Fibroblast of skin of back (primary cell): ENCODE results near the gene TMEM184A. TPM values are rescaled to one million over a fixed set of nuclear protein-coding genes. Genes with fewer than 3 reads are reported as not detected.

Experiments used
- DNase-seq: peaks from one replicate; pipeline ENCODE4 v3.0.0-alpha.2; 2013
- polyA plus RNA-seq, 2 experiments: library from polyadenylated mRNA; unstranded; fragments of 120-200 nt; gene quantifications; one replicate each; pipeline ENCODE4 v1.2.1, GENCODE V29; 2013; ENCODE audit not compliant: insufficient read length in 2 of 2

TMEM184A gene
- 1.3 TPM for polyA plus RNA-seq (2013, experiment 1 of 2; ENCODE audit: insufficient read length)
- polyA plus RNA-seq (2013, experiment 2 of 2; ENCODE audit: insufficient read length): 1.5 TPM

DNA sequence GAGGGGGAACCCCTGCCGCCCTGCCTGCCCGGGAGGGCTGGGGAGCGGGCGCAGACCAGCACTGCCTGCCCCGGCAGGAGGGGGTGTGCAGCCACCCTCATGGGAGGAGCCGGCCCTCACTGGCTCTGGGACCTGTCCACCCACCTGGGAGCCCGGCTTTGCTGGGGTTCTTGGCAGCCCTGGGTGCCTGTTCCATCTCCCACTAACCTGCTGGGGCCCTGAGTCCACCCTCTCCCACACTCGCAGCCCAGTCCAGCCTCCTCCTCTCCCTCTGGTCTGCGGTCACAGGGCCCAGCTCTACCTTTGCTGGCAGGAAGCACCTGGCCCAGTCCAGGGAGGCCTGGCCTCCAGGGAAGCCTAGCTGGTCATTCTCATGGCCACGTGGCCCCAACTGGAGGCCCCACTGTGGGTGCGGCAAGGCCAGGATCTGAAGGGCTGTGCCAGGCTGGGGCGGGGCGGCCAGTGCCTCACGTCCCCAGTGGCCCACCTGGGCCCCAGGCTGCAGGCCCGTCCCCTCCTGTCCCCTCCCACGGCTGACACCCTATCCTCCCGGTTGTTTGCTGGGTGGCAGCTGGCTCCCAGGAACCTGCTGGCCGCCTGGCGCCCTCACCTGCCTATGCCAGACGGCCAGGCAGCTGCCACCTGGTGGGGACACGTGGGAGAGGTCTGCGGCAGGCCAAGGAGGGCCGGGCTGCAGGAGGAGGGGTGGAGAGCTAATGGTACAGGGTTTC, at the start of gene TMEM184A:
TMEM184A (minus strand) TSS at position 393 of the 731 bp plus-strand sequence. CDS start 721 bp downstream, outside the sequence.
- no peak for DNase-seq

DNA sequence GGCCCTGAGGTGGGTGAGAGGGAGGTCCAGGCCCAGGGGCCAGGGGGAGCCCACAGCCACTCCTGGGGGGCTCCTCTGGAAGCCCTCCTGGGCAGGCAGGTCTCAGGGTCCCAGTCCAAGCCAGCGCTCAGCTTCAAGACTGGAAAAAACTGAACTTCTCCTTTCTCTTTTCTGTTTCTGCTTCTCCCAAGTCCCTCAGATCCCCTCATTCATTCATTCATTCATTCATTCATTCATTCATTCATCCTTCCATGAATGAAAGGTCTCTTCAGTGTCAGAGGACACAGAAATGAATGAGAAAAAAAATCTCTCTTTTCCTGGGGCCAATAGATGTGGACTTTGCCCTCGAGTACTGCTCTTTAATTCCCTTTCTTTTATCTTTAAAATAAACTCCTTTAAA, 48.4 kb upstream of the TMEM184A start:
- DNase-seq: no peak

GRCh38 chr7:1603346-1604225, 47.6 kb upstream of the TMEM184A start:
- no peak for DNase-seq

- no peak for DNase-seq
Measured at GRCh38 chr7:1602386-1602785, 46.4 kb upstream of the TMEM184A start.

GRCh38 chr7:1601956-1602355, 46.0 kb upstream of the TMEM184A start:
- no peak for DNase-seq

DNA sequence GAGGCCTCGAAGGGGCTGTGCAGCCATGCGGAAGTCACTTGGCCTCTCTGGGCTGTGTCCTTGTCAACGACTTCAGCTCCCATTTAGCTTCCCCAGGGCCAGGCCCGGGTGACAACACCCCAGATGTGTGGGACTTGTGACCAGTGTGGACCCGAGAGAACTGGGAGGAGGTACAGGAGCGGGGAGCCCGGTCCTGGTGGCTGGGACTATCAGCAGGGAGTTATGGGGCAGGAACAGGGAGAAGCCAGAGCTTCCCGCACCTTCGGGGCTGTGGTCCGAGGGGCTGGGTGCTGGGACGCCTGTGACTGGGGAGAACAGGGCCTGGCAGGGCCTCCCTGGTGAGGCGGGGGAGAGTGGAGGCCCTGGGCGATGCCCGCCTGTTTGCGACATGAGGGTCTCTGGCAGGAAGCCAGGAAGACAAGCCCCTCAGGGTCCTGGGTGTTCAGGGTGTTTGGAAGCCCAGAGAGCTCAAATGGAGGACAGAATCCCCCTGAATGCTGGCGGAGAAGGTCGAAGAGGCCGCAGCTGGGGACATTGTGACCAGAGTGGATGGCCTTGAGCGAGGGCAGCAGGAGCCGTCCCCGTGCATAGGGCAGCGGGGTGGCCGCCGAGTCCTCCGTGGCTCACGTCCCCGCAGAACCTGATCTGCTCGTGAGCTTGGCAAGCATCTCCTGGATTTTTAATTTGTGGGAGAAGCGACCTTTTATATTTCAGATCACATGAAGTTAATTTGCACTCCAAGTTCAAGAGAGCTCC, 43.8 kb upstream of the TMEM184A start:
- DNase-seq: no peak

DNA sequence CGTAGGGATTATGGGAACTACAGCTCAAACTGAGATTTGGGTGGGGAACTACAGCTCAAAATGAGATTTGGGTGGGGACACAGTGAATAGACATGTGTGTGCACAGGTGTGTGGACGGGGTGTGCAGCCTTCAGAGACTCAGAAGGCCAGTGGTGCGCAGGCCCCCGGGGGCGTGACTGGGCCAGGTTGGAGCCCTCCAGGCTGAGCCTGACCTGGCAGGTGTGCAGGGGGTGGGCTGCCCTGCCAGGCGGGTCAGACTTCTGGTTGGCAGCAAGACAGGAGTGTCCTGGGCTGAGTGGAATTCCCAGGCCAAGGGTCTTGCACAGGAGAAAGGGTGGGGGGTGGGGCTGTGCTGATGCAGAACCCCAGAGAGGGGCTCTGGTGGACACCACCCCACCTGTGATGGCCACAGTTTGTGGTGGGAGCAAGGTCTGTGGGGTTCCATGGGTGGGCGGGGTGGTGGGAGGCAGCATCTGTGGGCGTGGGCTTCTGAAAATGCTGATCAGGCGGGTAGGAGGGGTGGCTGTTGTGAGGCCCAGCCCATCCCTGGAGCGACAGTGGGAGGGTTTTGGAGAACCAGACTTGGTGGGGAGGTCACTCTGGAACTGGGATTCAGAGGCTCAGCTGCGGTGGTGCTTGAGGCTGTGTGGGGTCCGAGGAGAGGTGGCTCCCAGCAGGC, 43.1 kb upstream of the TMEM184A start:
- DNase-seq: no peak

- DNase-seq: no peak
Measured at GRCh38 chr7:1598286-1598685, 42.3 kb upstream of the TMEM184A start.

DNA sequence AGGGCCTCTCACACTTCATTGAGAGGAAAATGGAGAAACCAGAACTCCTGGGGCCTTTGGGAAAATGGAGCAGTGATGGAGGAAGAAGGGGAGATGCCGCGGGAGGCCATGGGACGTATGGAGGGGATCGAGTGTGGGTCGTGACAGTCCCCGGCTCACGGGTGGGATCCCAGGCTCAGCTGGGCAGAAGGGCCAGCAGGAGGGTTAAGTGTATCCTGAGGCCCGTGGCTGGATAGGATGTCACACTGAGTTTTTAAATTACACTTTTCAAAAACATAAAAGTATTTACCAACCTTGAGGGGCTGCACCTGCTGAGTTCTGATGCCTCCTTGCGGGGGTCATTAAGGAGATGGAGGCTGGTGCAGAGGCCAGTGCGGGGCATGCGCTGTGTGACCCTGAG, 41.8 kb upstream of the TMEM184A start:
- DNase-seq: no peak

DNA sequence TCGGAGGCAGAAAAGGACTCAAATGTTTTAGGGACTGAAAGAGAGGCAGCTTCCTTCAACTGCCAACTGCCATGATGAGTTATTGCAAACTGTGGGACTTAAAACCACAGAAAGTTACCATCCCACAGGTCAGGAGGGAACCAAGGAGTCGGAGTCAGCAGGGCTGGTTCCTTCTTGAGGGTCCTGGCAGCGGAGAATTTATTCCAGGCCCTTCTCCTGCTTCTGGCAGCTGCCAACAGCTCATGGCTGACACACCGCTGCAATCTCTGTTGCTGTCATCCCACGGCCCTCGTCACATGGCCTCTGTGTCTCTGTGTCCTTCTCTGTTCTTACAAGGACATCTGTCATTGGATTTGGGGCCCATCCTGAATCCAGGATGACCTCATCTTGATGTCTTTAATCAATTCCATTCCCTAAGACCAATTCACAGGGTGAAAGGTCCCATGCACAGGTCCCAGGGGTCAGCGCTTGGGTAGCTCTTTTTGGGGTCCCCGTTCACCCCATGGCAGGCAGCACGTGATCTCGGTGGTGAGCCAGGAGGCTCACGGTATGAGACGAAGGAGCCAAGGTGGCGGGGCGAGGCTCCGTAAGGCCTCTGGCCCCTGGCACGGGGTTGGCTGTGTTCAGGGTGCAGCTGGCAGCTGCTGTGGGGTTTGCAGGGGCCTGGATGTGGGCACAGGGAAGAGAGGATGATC, 41.2 kb upstream of the TMEM184A start:
- no peak for DNase-seq

DNA sequence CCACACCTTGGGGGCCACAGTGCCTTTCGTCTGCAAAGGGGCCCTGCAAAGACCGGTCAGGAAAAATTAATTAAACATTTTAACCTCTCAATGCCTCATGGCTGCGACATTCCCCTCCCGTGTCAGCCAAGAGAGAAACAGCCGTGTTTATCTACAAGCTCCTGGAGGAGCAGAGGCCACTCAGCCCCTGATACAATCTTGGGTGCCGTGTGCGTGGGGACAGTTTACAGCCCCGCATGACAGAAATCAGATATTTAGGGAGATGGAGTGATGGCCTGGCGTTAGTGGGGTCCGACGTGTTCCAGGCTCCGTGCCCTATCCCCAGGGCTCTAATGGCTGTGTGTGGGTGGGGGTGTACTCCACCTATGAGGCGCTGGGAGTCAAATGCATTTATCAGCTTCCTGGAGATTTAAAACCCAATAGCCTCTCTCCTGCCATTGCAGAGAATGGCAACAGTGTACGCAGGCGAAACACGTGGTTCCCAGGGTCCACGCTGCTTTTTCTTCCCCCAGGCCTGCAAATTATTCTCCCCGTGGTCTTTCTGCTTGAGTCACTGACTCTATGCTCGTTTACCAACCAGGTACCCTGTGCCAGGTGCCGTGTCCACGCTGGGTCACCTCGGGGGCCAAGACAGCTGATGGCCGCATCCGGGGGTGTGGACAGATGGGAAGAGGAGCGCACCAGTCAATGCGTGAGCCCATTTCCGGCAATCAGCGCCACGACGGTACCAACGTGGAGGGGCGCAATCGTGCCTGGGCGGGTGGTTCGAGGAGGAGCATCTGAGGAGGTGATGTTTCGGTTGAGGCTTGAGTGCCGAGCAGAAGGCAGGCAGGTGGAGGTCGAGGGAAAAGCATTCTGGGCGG, 40.4 kb upstream of the TMEM184A start:
- no peak for DNase-seq

GRCh38 chr7:1595636-1596035, 39.6 kb upstream of the TMEM184A start:
- no peak for DNase-seq

- DNase-seq: no peak
Measured at GRCh38 chr7:1595027-1595426, 39.0 kb upstream of the TMEM184A start.

DNA sequence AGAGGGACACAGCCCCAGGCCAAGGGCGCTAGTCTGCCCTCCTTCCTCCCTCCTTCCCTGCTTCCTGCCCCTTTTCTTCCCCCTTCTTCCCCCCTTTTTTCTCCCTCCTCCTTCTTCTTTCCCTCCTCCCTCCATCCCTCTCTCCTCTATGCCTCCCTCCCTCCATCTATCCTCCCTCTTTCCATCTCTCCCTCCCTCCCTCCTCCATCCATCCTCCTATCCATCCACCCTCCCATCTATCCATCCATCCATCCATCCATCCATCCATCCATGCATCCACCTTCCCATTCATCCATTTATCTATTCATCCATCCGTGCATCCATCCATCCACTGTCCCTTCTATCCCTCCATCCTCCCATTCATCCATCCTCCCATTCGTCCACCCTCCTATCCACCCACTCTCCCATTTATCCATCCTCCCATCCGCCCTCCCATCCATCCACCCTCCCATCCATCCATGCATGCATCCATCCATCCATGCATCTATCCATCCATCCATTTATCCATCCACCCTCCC, 38.0 kb upstream of the TMEM184A start:
- DNase-seq: no peak

DNA sequence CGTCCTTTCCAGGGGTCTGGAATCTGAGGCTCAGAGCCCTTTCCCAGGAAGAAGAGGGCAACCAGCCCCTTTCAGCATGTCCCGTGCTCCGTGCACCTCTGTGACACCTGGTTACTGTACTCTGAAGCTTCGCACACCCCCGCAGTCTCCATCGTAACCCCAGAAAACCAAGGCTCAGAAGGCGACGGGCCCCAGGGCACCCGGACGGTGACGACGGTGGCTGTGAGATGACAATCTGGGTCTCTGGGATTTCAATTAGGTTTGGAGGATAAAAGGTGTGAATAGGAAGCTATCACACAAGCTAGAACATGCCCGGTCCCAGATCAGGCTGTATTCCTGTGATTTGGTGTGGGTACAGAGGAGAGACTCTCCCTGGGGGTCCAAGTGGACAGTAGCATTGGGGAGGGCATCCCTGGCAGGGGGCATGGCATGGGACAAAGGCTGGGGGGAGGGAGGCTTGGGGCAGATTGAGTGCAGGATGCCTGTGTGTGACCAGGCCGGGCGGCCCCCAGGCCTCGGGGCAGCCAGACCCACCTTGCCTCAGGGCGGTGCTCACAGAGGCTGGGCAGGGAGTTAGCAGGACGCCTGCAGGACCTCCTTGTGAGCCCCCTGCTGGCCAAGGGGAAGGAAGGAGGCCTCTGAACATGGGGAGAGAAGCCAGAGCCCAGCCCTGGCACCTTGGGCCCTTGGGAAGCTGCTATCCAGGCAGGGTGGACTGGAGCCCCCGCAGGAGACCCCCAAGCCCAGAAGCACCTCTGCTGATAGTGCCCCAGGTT, 37.3 kb upstream of the TMEM184A start:
- no peak for DNase-seq

DNA sequence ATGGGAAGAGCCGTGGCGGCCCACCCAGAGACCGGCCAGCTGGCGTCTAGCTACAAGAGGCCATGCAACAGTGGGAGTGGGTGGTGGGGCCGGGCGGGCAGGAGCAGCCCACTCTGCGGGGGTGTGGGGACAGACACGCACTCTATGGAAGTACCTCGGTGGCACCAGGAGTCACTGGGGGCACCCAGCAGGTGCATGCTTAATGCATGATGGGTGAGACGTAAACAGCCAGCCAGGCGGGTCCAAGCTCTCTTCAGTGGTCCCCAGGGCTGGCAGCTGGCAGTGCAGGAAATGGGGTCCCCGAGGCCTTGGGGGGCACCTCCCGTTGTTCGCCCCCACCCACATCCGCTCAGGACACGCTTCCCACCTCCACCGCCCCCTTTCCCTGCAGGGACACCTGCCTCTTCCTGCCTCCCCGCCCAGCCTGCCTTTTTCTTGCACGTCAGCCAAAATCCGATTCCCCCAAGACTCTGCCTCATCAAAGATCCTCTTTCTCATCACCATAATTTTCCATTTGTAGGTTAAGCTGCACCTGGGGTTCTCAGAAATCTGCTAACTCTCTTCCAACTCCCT, 36.4 kb upstream of the TMEM184A start:
- no peak for DNase-seq

GRCh38 chr7:1591876-1592275, 35.9 kb upstream of the TMEM184A start:
- no peak for DNase-seq

- DNase-seq: no peak
Measured at GRCh38 chr7:1591396-1591795, 35.4 kb upstream of the TMEM184A start.

GRCh38 chr7:1590887-1591286, 34.9 kb upstream of the TMEM184A start:
- no peak for DNase-seq
